CD14-positive monocyte (primary cell): ENCODE results near the gene CDK5R2. TPM values are rescaled to one million over a fixed set of nuclear protein-coding genes. Genes with fewer than 3 reads are reported as not detected.

Experiments used
- DNase-seq, 3 donors: peaks; one replicate each; pipeline ENCODE4 v3.0.0-alpha.2; 2011 to 2022
- H2AFZ ChIP-seq: 2 replicates; pipeline ENCODE4 v1.6.0; 2012; ENCODE audit warnings: mild to moderate bottlenecking, low read depth, low read length, inconsistent platforms; ENCODE audit not compliant: insufficient read depth, poor library complexity, severe bottlenecking
- H3K27ac ChIP-seq, 2 donors: 1 replicate in 1 of 2; 2 replicates in 1 of 2; pipeline ENCODE4 v1.5.1; 2012 to 2013; ENCODE audit warnings: low read length in 2 of 2, control low read depth in 1 of 2, inconsistent platforms in 1 of 2, low read depth in 1 of 2, mild to moderate bottlenecking in 1 of 2
- H3K27me3 ChIP-seq, 2 donors: one replicate each; pipeline versions ENCODE4 v1.6.0 to v1.6.1; 2011 to 2013; ENCODE audit warnings: low read length in 2 of 2; ENCODE audit not compliant: control insufficient read depth in 2 of 2, insufficient read depth in 2 of 2
- H3K36me3 ChIP-seq, 2 donors: replicated peaks in 1 of 2; 1 replicate in 1 of 2; 2 replicates in 1 of 2; pipeline versions ENCODE4 v1.5.1 to v1.6.1; 2012 to 2013; ENCODE audit warnings: low read length in 2 of 2, control low read depth in 1 of 2, inconsistent platforms in 1 of 2, mild to moderate bottlenecking in 1 of 2; ENCODE audit not compliant: insufficient read depth in 2 of 2, control insufficient read depth in 1 of 2
- H3K4me1 ChIP-seq, 2 donors: 1 replicate in 1 of 2; 2 replicates in 1 of 2; pipeline versions ENCODE4 v1.5.1 to v1.6.1; 2012 to 2013; ENCODE audit warnings: low read length in 2 of 2, control low read depth in 1 of 2, inconsistent platforms in 1 of 2, mild to moderate bottlenecking in 1 of 2, moderate library complexity in 1 of 2; ENCODE audit not compliant: insufficient read depth in 2 of 2, control insufficient read depth in 1 of 2
- H3K4me2 ChIP-seq: replicated peaks from 2 replicates; pipeline ENCODE3; 2012; ENCODE audit warnings: low read length, moderate library complexity, mild to moderate bottlenecking; ENCODE audit not compliant: poor library complexity, severe bottlenecking; ENCODE audit errors: extremely low read depth
- H3K4me3 ChIP-seq, 3 experiments: fragments of 200-600 bp in 1 of 3; sonication (generic) in 1 of 3; replicated peaks in 1 of 3; 1 replicate in 2 of 3; 2 replicates in 1 of 3; pipeline ENCODE4 v1.5.1; 2011 to 2013; ENCODE audit warnings: low read length in 3 of 3, mild to moderate bottlenecking in 3 of 3, control low read depth in 2 of 3, low read depth in 2 of 3, inconsistent platforms in 1 of 3, moderate library complexity in 1 of 3
- H3K79me2 ChIP-seq: 2 replicates; pipeline ENCODE4 v1.6.0; 2012; ENCODE audit warnings: mild to moderate bottlenecking, control low read depth, inconsistent platforms, low read length, moderate library complexity; ENCODE audit not compliant: insufficient read depth
- H3K9ac ChIP-seq: 2 replicates; pipeline ENCODE4 v1.6.0; 2017; ENCODE audit warnings: low read length, mild to moderate bottlenecking; ENCODE audit not compliant: insufficient read depth, poor library complexity, severe bottlenecking
- H3K9me3 ChIP-seq, 2 donors: replicated peaks in 1 of 2; 1 replicate in 1 of 2; 2 replicates in 1 of 2; pipeline versions ENCODE4 v1.5.1 to v1.6.1; 2012 to 2013; ENCODE audit warnings: low read length in 2 of 2, control low read depth in 1 of 2; ENCODE audit not compliant: control insufficient read depth in 1 of 2, insufficient read depth in 1 of 2
- H4K20me1 ChIP-seq: 2 replicates; pipeline ENCODE4 v1.6.0; 2012; ENCODE audit warnings: mild to moderate bottlenecking, low read length, control low read depth, moderate library complexity; ENCODE audit not compliant: insufficient read depth
- H3K27ac Mint-ChIP-seq, 7 donors: one replicate each; pipeline ENCODE4 v1.8.0; 2020; ENCODE audit warnings: mild to moderate bottlenecking in 7 of 7, mixed read lengths in 7 of 7, moderate library complexity in 6 of 7, inconsistent platforms in 2 of 7
- H3K27me3 Mint-ChIP-seq, 3 donors: one replicate each; pipeline ENCODE4 v1.8.0; 2021 to 2022; ENCODE audit warnings: low read depth in 3 of 3, mild to moderate bottlenecking in 3 of 3, mixed read lengths in 3 of 3, moderate library complexity in 3 of 3, inconsistent platforms in 1 of 3
- H3K36me3 Mint-ChIP-seq, 2 donors: one replicate each; pipeline ENCODE4 v1.8.0; 2020; ENCODE audit warnings: mixed read lengths in 2 of 2, inconsistent platforms in 1 of 2, mild to moderate bottlenecking in 1 of 2
- H3K4me1 Mint-ChIP-seq: one replicate; pipeline ENCODE4 v1.8.0; 2020; ENCODE audit warnings: mild to moderate bottlenecking, mixed read lengths
- H3K4me3 Mint-ChIP-seq, 2 donors: one replicate each; pipeline ENCODE4 v1.8.0; 2020; ENCODE audit warnings: mild to moderate bottlenecking in 2 of 2, mixed read lengths in 2 of 2, moderate library complexity in 1 of 2
- H3K9me3 Mint-ChIP-seq, 7 donors: one replicate each; pipeline ENCODE4 v1.8.0; 2020 to 2022; ENCODE audit warnings: mixed read lengths in 7 of 7, mild to moderate bottlenecking in 6 of 7, moderate library complexity in 6 of 7, inconsistent platforms in 2 of 7
- WGBS: methylation state at CpG from one replicate; pipeline ENCODE4 v1.1.5; 2013; ENCODE audit warnings: missing lambda C conversion rate; ENCODE audit not compliant: insufficient coverage; 5-methylcytosine and 5-hydroxymethylcytosine counted together
- intact Hi-C, 2 donors: fragments of 100-400 bp; cut with micrococcal nuclease; formaldehyde crosslinking; loops; one replicate each; pipeline versions ENCODE4 v1.15.0 to v1.15.1; 2023
- polyA plus RNA-seq, 3 donors: library from polyadenylated mRNA; depleted of rRNA in 1 of 3; unstranded in 2 of 3; stranded (reverse) in 1 of 3; fragments of 300-500 nt in 2 of 3; fragments of >200 nt in 1 of 3; fragmentation: Illumina TruSeq in 2 of 3; gene quantifications; 1 replicate in 2 of 3; 2 replicates in 1 of 3; pipeline ENCODE4 v1.2.3, GENCODE V29; 2012 to 2021
- TF ChIP-seq, protein P1 (sequence below): fragments of 200-600 bp; IDR thresholded peaks from one replicate; pipeline ENCODE4 v1.8.0; 2022; ENCODE audit warnings: antibody characterized with exemption, mild to moderate bottlenecking

CDK5R2 gene
- polyA plus RNA-seq, 3 donors, result not detected

DNA sequence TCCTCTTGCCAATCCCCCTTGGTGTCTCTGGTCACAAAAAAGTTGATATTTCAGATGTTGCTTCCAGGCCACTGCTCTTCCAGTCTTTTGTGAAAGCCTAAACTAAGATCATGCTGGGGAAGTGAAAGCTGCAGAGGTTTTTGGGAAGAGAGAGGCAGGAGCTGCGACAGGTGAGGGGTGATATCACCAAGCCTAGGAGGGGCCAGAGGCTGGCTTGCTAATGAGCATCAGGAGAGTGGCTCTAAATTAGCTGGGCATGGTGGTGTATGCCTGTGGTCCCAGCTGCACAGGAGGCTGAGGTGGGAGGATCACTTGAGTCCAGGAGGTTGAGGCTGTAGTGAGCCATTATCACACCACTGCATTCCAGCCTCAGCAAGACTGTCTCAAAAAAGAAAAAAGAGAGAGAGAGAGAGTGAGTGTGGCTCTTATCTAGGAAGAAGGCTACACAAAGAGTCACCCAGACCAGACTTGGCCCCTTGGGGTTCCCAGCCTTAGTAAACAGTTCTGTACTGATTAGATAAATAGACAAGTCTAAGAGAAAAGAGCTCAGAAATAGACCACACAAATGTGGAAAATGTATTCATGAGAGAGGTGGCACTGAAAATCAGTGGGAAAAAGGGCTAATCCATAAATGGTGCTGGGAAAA, 14.6 kb upstream of the CDK5R2 start:
- H3K79me2 ChIP-seq, result no peaks in the 10 kb centered on the region
- H3K27ac ChIP-seq, result no peak overlapping the region
- no peaks in the 10 kb centered on the region for H3K36me3 ChIP-seq
- H3K9me3 ChIP-seq, result no peaks in the 10 kb centered on the region
- no peak overlapping the region for H2AFZ ChIP-seq
- no peak overlapping the region for H3K4me2 ChIP-seq
- 63% methylated on average over 1 of the region's 1 CpG for WGBS
- intact Hi-C loops, result no loop called here
- no peaks in the 10 kb centered on the region for H3K4me1 ChIP-seq
- no peak overlapping the region for H3K4me3 ChIP-seq
- H3K9me3 Mint-ChIP-seq, result peaks cover 0 to 8% (median 2%) of the 10 kb centered on the region in 7 donors
- H3K4me3 Mint-ChIP-seq, result no peak overlapping the region
- no peak overlapping the region for H3K27ac Mint-ChIP-seq
- peaks cover 32 to 74% (median 36%) of the 10 kb centered on the region in 3 donors for H3K27me3 Mint-ChIP-seq
- no peak for DNase-seq
- no peaks in the 10 kb centered on the region for H3K4me1 Mint-ChIP-seq
- H3K9ac ChIP-seq, result no peak overlapping the region
- no peaks in the 10 kb centered on the region for H3K36me3 Mint-ChIP-seq
- TF ChIP-seq, protein P1, sequence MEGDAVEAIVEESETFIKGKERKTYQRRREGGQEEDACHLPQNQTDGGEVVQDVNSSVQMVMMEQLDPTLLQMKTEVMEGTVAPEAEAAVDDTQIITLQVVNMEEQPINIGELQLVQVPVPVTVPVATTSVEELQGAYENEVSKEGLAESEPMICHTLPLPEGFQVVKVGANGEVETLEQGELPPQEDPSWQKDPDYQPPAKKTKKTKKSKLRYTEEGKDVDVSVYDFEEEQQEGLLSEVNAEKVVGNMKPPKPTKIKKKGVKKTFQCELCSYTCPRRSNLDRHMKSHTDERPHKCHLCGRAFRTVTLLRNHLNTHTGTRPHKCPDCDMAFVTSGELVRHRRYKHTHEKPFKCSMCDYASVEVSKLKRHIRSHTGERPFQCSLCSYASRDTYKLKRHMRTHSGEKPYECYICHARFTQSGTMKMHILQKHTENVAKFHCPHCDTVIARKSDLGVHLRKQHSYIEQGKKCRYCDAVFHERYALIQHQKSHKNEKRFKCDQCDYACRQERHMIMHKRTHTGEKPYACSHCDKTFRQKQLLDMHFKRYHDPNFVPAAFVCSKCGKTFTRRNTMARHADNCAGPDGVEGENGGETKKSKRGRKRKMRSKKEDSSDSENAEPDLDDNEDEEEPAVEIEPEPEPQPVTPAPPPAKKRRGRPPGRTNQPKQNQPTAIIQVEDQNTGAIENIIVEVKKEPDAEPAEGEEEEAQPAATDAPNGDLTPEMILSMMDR, result no peak
- peaks cover 6 to 37% of the 10 kb centered on the region in 2 donors for H3K27me3 ChIP-seq
- H4K20me1 ChIP-seq, result no peaks in the 10 kb centered on the region

DNA sequence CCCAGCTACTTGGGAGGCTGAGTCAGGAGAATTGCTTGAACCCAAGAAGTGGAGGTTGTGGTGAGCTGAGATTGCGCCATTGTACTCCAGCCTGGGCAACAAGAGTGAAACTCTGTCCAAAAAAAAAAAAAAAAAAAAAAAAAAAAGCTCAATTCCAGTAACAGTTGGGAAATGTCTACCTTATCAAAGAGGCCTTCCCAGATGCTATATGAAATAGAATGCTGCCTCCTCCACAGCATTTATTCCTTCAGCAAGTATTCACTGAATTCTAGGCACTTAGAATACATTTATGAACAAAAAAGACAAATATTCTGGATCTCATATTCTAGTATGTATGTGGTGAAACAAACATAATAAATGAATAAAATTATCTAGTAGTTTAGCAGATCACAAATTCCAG, 12.8 kb upstream of the CDK5R2 start:
- no CpG with 5 or more reads among the region's 1 CpG for WGBS
- H3K4me1 Mint-ChIP-seq, result no peaks in the 10 kb centered on the region

More for the DNA sequence above, 12.8 kb upstream of the CDK5R2 start:
- Histone ChIP-seq H3K36me3 (no peaks in the 10 kb centered on the region), H3K79me2 (no peaks in the 10 kb centered on the region), H3K27me3 (peaks cover 6 to 35% of the 10 kb centered on the region in 2 donors), H3K4me2 (no peak overlapping the region), H3K27ac (no peak overlapping the region), H3K9me3 (no peaks in the 10 kb centered on the region), H3K4me1 (no peaks in the 10 kb centered on the region), H2AFZ (no peak overlapping the region), H4K20me1 (no peaks in the 10 kb centered on the region), H3K9ac (no peak overlapping the region), H3K4me3 (no peak overlapping the region)
- DNase-seq, result no peak
- H3K9me3 Mint-ChIP-seq, result peaks cover 0 to 2% (median 0%) of the 10 kb centered on the region in 7 donors
- intact Hi-C loops, result no loop called here
- H3K4me3 Mint-ChIP-seq, result no peak overlapping the region
- no peaks in the 10 kb centered on the region for H3K36me3 Mint-ChIP-seq
- TF ChIP-seq, protein P1, result no peak
- H3K27ac Mint-ChIP-seq, result no peak overlapping the region
- H3K27me3 Mint-ChIP-seq, result peaks cover 37 to 67% (median 39%) of the 10 kb centered on the region in 3 donors
